NCI-H446 treated with DMSO at 0.1 percent for 48 hours (cell line): ENCODE data around the gene GPR68.
"Not testable (repeated sequence)": the region's sequence is repeated elsewhere in the genome, so short reads cannot be mapped to it uniquely, and the experiment has no call there.

Experiments used
- DNase-seq: peaks from one replicate; lab custom pipeline; 2025; lab: John Stamatoyannopoulos, UW

The GPR68 gene

GRCh38 chr14:91252871-91253794 is 8.6 kb upstream of the GPR68 start:
- no peak for DNase-seq

GRCh38 chr14:91250912-91251311 is 6.4 kb upstream of the GPR68 start:
- peak; percentile 74 for DNase-seq

GRCh38 chr14:91249841-91250616 is 5.5 kb upstream of the GPR68 start:
- DNase-seq, result peak; percentile 94

- DNase-seq, result peak; percentile 24
Measured at GRCh38 chr14:91246051-91246852, 1.7 kb upstream of the GPR68 start.

- DNase-seq, result not testable (repeated sequence)
Measured at GRCh38 chr14:91245616-91246015, 1.1 kb upstream of the GPR68 start.

GRCh38 chr14:91245029-91245428 is 525 bp upstream of the GPR68 start:
- no peak for DNase-seq

GRCh38 chr14:91243074-91243471 is 1.4 kb downstream of the GPR68 start:
- no peak for DNase-seq

- DNase-seq, result no peak
Measured at GRCh38 chr14:91242635-91243034, 1.9 kb downstream of the GPR68 start.

GRCh38 chr14:91241863-91242262 is 2.6 kb downstream of the GPR68 start:
- DNase-seq, result no peak

- DNase-seq, result no peak
Measured at GRCh38 chr14:91238661-91239060, 5.8 kb downstream of the GPR68 start.

GRCh38 chr14:91238085-91238484 is 6.4 kb downstream of the GPR68 start:
- DNase-seq, result no peak

- no peak for DNase-seq
Measured at GRCh38 chr14:91237219-91237618, 7.3 kb downstream of the GPR68 start.

GRCh38 chr14:91235841-91236240 is 8.7 kb downstream of the GPR68 start:
- no peak for DNase-seq

GRCh38 chr14:91234791-91235114 is 9.8 kb downstream of the GPR68 start:
- DNase-seq, result no peak

- no peak for DNase-seq
Measured at GRCh38 chr14:91233936-91234790, 10.3 kb downstream of the GPR68 start.

GRCh38 chr14:91232603-91233002 is 11.9 kb downstream of the GPR68 start:
- no peak for DNase-seq

- DNase-seq, result no peak
Measured at GRCh38 chr14:91232052-91232451, 12.5 kb downstream of the GPR68 start.

- DNase-seq, result peak; percentile 87
Measured at GRCh38 chr14:91231446-91231845, 13.1 kb downstream of the GPR68 start.

- peak; percentile 72 for DNase-seq
Measured at GRCh38 chr14:91230397-91231035, 14.0 kb downstream of the GPR68 start.

- no peak for DNase-seq
Measured at GRCh38 chr14:91229743-91230200, 14.7 kb downstream of the GPR68 start.

- DNase-seq, result no peak
Measured at GRCh38 chr14:91229005-91229382, 15.5 kb downstream of the GPR68 start.
